Activated CD4-positive, alpha-beta T cell treated with anti-CD3 and anti-CD28 coated beads for 24 hours (primary cell): ENCODE measurements around the gene ATP5F1D.

Experiments used
- DNase-seq, 2 donors: peaks; one replicate each; pipeline ENCODE4 v3.0.0-alpha.2; 2020; ENCODE audit warnings: low read depth in 2 of 2

Gene ATP5F1D

GRCh38 chr19:1232652-1233072 is 8.9 kb upstream of the ATP5F1D start:
- no peak for DNase-seq

GRCh38 chr19:1233115-1233667 is 8.4 kb upstream of the ATP5F1D start:
- no peak for DNase-seq

- DNase-seq = no peak
Observed at GRCh38 chr19:1234051-1234954, 7.2 kb upstream of the ATP5F1D start.

- DNase-seq = no peak
Observed at GRCh38 chr19:1234955-1235380, 6.6 kb upstream of the ATP5F1D start.

- no peak for DNase-seq
Observed at GRCh38 chr19:1235625-1236538, 5.7 kb upstream of the ATP5F1D start.

GRCh38 chr19:1236576-1236975 is 5.0 kb upstream of the ATP5F1D start:
- DNase-seq = no peak

- no peak for DNase-seq
Observed at GRCh38 chr19:1237027-1237659, 4.4 kb upstream of the ATP5F1D start.

- DNase-seq = no peak
Observed at GRCh38 chr19:1237754-1238368, 3.7 kb upstream of the ATP5F1D start, which contains the start of gene CBARP. CBARP (minus strand) TSS chr19:1238005; CDS start chr19:1236100, 1,905 bp downstream.

- DNase-seq = no peak
Observed at GRCh38 chr19:1238369-1239303, 2.9 kb upstream of the ATP5F1D start.

GRCh38 chr19:1239420-1239795 is 2.1 kb upstream of the ATP5F1D start:
- DNase-seq = no peak

GRCh38 chr19:1239796-1240737 is 1.5 kb upstream of the ATP5F1D start:
- DNase-seq = peak; percentile 90 to 96

GRCh38 chr19:1240925-1241324 is 626 bp upstream of the ATP5F1D start:
- DNase-seq = no peak

GRCh38 chr19:1243768-1244692 is 2.5 kb downstream of the ATP5F1D start:
- DNase-seq = peak; percentile 75 to 77

GRCh38 chr19:1244693-1245451 is 3.3 kb downstream of the ATP5F1D start:
- no peak for DNase-seq

GRCh38 chr19:1245494-1246264 is 4.1 kb downstream of the ATP5F1D start:
- DNase-seq = no peak
